Measurements from ENCODE around the gene ABCA8. TPM values are rescaled to one million over a fixed set of nuclear protein-coding genes. Genes with fewer than 3 reads are reported as not detected.

Gene ABCA8
- total RNA-seq, 1 experiment from 2014 or later = 0.90 TPM

GRCh38 chr17:68867759-68868516 lies 87.3 kb downstream of the ABCA8 start:
- POLR2A ChIA-PET (ENCODE audit: low non-redundant PET) = no interaction called here

GRCh38 chr17:68865584-68865983 lies 89.6 kb downstream of the ABCA8 start:
- no peak for DNase-seq (ENCODE audit: low spot score)
- intact Hi-C loops (cut with micrococcal nuclease; ENCODE audit: unreplicated experiment) = no loop called here
- CTCF ChIA-PET = no interaction called here
- no peak for TF ChIP-seq EZH2 (IDR thresholded peaks at IDR 0.05; ENCODE audit: borderline replicate concordance, low read depth, low read length, poor library complexity, severe bottlenecking)
- no peak for TF ChIP-seq CTCF (conservative IDR thresholded peaks at IDR 0.05; ENCODE audit: low read depth, low read length)
- H3K27me3 ChIP-seq (replicated peaks; ENCODE audit: insufficient read depth, low read depth, low read length, poor library complexity) = no peaks in the 10 kb centered on the region
- no peaks in the 10 kb centered on the region for H3K9me3 ChIP-seq (ENCODE audit: low read depth, low read length, poor library complexity, severe bottlenecking)
- POLR2A ChIA-PET (ENCODE audit: low non-redundant PET) = no interaction called here
- no peak overlapping the region for H3K27ac ChIP-seq (ENCODE audit: low read depth, low read length, poor library complexity, severe bottlenecking)
- no TSS peak for BruUV-seq (replicated peaks)
- no peaks in the 10 kb centered on the region for H3K36me3 ChIP-seq (ENCODE audit: insufficient read depth, low read length, poor library complexity, severe bottlenecking)
- no peaks in the 10 kb centered on the region for H3K4me1 ChIP-seq (ENCODE audit: insufficient read depth, low read length, poor library complexity, severe bottlenecking)
- H3K4me3 ChIP-seq (ENCODE audit: low read depth, low read length, poor library complexity, severe bottlenecking) = no peak overlapping the region

More at GRCh38 chr17:68867759-68868516, 87.3 kb downstream of the ABCA8 start:
- DNase-seq (ENCODE audit: low spot score) = no peak
- TF ChIP-seq EZH2 (IDR thresholded peaks at IDR 0.05; ENCODE audit: borderline replicate concordance, low read depth, low read length, poor library complexity, severe bottlenecking) = no peak
- TF ChIP-seq CTCF (conservative IDR thresholded peaks at IDR 0.05; ENCODE audit: low read depth, low read length) = no peak
- CTCF ChIA-PET = no interaction called here
- Histone ChIP-seq H3K4me3 (ENCODE audit: low read depth, low read length, poor library complexity, severe bottlenecking) (no peak overlapping the region), H3K27ac (ENCODE audit: low read depth, low read length, poor library complexity, severe bottlenecking) (no peak overlapping the region), H3K27me3 (replicated peaks; ENCODE audit: insufficient read depth, low read depth, low read length, poor library complexity) (no peaks in the 10 kb centered on the region), H3K9me3 (ENCODE audit: low read depth, low read length, poor library complexity, severe bottlenecking) (no peaks in the 10 kb centered on the region), H3K36me3 (ENCODE audit: insufficient read depth, low read length, poor library complexity, severe bottlenecking) (no peaks in the 10 kb centered on the region), H3K4me1 (ENCODE audit: insufficient read depth, low read length, poor library complexity, severe bottlenecking) (no peaks in the 10 kb centered on the region)
- no TSS peak for BruUV-seq (replicated peaks)
- intact Hi-C loops (cut with micrococcal nuclease; ENCODE audit: unreplicated experiment) = no loop called here

DNA sequence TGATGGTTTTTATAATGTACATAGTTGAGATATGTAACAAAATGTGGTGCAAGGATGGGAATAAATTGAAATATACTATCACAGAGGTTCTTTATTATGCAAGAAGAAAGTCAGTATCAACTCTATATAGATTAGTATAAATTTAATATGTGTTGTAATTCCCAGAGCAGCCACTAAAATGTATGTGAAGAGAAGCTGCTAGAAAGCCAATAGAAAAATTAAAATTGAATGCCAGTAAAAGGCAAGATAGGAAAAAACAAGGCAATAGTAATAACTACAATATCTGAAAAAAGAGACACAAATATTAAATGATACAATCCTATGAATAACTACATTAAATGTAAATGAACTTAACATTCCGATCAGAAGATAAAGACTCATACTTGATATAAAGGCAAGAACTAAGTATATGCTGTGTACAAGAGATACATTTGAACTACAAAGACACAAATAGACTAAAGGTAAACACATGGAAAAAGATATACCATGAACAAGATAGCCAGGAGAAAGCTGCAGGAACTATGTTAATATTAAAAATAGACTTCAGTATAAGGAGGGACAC lies 92.0 kb downstream of the ABCA8 start:
- intact Hi-C loops (cut with micrococcal nuclease; ENCODE audit: unreplicated experiment) = no loop called here
- POLR2A ChIA-PET (ENCODE audit: low non-redundant PET) = no interaction called here
- CTCF ChIA-PET = no interaction called here

More for the DNA sequence above, 92.0 kb downstream of the ABCA8 start:
- no peak overlapping the region for H3K4me3 ChIP-seq (ENCODE audit: low read depth, low read length, poor library complexity, severe bottlenecking)
- DNase-seq (ENCODE audit: low spot score) = no peak
- TF ChIP-seq EZH2 (IDR thresholded peaks at IDR 0.05; ENCODE audit: borderline replicate concordance, low read depth, low read length, poor library complexity, severe bottlenecking) (no peak), CTCF (conservative IDR thresholded peaks at IDR 0.05; ENCODE audit: low read depth, low read length) (no peak; the same call in 1 of the 2 replicates)
- no peaks in the 10 kb centered on the region for H3K36me3 ChIP-seq (ENCODE audit: insufficient read depth, low read length, poor library complexity, severe bottlenecking)
- no TSS peak for BruUV-seq (replicated peaks)
- H3K9me3 ChIP-seq (ENCODE audit: low read depth, low read length, poor library complexity, severe bottlenecking) = no peaks in the 10 kb centered on the region
- no peaks in the 10 kb centered on the region for H3K27me3 ChIP-seq (replicated peaks; ENCODE audit: insufficient read depth, low read depth, low read length, poor library complexity)
- no peak overlapping the region for H3K27ac ChIP-seq (ENCODE audit: low read depth, low read length, poor library complexity, severe bottlenecking)
- no peaks in the 10 kb centered on the region for H3K4me1 ChIP-seq (ENCODE audit: insufficient read depth, low read length, poor library complexity, severe bottlenecking)
